DMS53 (cell line): ENCODE results near the gene GULP1.

ENCODE experiments used
- DNase-seq: peaks from one replicate; lab custom pipeline; 2025; lab: John Stamatoyannopoulos, UW

The GULP1 gene

GRCh38 chr2:188367164-188367563, 75.5 kb downstream of the GULP1 start:
- DNase-seq, result peak; percentile 98

GRCh38 chr2:188369365-188369764, 77.7 kb downstream of the GULP1 start:
- DNase-seq, result peak; percentile 80

DNA sequence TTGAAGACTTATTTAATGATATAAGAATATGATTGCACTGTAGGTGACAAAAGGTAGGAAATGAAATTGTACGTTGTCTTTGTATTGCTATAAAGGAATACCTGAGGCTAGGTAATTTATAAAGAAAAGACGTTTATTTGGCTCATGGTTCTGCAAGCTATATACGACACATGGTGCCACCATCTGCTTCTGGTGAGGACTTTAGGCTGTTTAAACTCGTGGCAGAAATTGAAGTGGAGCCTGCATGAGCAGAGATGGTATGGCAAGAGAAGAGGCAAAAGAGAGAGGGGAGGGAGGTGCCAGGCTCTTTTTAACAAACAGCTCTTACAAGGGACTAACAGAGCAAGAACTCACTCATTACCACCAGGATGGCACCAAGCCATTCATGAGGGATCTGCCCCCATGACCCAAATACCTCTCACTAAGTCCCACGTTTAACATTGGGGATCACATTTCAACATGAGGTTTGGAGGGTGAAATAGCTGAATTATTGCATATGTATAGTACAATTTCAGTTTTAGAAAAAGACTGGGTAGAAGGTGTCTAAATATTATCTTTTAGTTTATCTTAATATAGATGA, 86.8 kb downstream of the GULP1 start:
- peak; percentile 10 for DNase-seq

- no peak for DNase-seq
Observed at GRCh38 chr2:188379748-188380147, 88.1 kb downstream of the GULP1 start.

DNA sequence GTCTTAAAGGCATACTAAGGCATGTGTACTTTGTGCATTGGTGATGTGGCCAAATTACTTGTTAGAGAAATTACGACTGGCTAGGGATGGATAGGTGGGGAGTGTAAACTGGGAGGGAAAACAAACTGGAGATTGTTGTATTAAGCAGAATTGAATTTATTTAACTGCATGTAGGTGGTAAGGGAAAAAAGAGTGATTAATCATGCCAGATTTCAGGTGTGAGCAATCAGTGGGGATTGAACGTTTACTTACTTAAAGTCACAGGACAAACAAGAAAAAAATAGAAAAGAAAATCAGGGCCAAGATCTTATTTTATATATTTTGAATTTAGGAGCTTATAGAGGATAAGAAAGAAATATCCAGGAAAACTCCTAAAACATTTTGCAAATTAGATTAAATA, 88.6 kb downstream of the GULP1 start:
- peak; percentile 17 for DNase-seq

- peak; percentile 79 for DNase-seq
Observed at GRCh38 chr2:188381614-188382013, 89.9 kb downstream of the GULP1 start.

DNA sequence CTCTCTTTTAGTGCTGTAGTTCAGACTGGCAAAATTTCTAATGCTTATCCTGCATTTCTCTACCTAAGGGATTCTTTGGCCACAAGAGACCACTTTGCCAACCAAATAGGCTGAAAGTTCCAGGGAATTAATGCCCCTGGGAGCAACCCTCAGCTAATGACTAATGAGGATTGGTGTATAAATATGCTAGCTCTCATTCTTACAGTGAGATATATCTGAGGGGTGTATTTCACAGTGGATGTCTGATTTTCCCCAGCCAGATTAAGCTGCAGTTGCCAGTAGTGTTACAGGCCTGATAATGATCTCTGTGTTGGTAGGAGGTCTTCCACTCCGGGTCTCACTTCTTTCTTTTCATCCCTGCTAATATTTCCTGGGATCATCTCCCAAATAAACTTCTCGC, 90.4 kb downstream of the GULP1 start:
- DNase-seq, result no peak

DNA sequence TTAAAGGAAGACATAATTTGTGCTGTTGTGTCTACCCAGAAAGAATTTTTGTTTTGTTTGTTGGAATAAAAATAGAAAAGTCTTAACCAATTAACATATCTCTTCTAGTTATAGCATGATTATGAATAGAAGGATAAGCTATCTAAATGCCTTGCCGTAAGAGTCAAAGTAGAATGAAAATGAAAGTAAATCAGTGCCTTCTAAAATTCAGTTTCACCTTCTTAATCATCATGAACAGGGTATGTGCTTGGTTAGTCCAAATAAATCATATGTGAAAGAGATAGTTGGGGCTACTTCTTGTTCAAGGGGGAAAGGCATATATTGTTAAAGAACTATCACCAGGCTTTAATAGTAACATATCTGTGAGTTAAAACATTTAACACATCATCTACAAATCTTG, 91.5 kb downstream of the GULP1 start:
- no peak for DNase-seq

DNA sequence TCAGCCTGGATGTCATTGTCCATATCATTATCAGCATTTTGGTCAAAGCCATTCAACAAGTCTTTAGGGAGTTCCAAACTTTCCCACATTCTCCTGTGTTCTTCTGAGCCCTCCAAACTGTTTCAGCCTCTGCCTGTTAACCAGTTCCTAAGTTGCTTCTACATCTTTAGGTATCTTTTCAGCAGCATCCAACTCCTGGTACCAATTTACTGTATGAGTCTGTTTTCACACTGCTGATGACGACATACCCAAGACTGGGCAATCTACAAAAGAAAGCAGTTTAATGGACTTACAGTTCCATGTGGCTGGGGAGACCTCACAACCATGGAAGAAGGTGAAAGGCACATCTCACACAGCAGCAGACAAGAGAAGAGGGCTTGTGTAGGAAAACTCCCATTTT, 94.2 kb downstream of the GULP1 start:
- no peak for DNase-seq

GRCh38 chr2:188388831-188389230, 97.2 kb downstream of the GULP1 start:
- DNase-seq, result no peak

- peak; percentile 48 for DNase-seq
Observed at GRCh38 chr2:188391354-188391753, 99.7 kb downstream of the GULP1 start.

DNA sequence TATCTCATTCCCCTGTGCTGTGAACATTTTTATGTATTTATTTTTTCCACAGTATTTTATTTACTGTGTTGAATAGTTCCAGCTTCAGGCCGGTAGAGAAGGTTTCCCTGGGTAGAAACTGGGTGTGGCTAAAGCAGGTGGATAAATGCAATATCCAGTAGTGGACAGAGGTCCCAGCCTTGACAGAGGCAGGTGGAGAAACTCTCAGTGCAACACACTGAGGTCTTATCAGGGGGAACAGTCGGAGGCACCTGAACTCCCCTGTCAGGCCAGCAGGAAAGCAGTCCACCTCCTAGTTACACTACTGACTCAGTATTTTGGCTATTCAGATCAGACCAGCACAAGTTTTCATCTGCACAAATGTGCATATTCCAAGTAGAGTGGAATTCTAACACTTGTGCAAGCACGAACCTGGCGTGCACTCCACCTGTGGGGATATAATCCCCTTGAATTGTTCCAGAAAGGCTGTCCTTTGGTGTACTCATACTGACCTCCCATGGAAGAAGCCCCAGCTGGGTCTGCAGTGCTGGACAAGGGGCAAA, 103.3 kb downstream of the GULP1 start:
- DNase-seq, result no peak

DNA sequence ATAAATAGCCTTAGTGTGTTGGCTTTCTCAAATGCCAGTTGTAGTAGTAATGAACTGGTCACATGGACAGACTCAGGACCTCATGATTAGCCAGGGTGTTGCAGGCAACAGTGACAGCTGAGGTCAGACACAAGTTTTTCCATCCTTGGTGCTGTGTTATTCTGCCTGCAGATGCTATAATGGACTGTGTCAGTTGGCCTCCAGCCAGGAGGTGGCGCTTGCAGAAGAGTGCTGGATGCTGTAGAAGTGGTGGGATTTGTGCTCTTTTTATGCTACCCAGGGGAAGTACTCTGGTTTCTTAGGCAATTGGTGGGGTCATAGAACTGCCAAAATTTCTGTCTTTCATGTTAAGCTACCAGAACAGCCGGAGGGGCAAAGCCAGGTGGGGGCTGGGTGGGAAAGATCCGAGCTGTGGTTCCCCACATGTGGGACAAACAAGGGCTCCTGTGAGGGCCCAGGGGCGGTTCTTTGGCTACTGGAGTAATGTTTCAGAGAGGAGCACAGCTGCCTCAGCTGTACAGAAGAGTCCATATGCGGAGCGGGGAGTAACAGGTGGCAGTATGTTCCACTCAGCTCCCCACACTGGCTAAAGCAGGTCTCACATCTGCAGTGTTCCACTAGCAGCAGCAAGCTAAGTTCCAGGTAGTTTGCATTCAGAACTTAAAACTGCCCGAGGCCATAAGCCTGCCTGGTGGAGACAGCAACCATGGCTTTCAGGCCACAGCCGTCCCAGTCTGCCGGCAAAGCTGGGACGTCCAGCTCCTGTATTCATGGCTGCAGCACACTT, 104.4 kb downstream of the GULP1 start:
- peak; percentile 8 for DNase-seq

- no peak for DNase-seq
Observed at GRCh38 chr2:188399159-188399558, 107.5 kb downstream of the GULP1 start.

DNA sequence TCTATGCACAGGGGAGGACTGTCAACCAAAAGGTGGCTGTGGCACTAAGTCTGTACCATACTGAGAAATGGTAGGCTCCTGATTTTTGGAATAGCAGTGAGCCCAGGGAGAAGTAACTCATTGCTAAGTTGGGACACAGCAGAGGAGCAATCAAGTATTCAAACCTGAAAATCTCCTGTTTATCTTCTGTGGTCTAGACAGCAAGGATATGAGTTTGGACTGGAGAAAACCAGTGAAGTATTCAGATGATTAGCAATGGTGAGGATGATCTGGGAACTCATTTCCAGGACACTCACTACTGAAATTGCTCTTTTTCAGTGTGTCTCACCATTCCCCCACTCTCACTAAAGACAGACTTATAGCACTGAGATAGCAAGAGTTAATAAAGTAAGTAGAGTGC, 112.0 kb downstream of the GULP1 start:
- no peak for DNase-seq

DNA sequence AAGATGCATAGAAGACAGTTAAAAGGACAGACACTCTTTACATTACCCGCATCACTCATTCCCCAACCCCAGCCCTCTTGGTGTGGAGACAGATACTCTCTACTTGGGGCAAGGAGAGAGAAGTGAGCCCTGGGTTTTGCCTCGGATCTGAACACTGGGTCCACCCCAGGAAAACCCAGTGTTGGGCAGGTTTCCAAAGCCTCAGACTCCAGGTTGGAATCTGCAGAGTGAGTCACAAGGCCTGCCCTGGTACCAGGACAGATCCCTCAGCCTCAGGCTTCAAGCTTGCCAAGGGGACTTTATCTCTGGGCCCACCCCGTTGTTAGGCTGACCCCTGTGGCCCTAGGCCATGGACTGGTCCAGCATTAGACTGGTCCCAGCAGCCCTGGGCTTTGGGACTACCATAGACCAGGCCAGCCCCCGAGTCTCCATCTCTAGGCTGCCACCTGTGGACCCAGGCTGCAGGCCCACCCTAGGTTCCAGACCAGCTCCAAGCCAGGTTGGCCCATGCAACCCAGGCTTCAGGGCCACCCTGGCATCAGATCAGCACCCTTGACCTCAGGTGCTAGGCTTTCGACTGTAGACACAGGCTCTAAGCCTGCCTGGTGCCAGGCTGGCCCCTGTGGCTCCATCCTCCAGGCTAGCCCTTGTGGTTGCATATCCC, 112.8 kb downstream of the GULP1 start:
- DNase-seq, result no peak

DNA sequence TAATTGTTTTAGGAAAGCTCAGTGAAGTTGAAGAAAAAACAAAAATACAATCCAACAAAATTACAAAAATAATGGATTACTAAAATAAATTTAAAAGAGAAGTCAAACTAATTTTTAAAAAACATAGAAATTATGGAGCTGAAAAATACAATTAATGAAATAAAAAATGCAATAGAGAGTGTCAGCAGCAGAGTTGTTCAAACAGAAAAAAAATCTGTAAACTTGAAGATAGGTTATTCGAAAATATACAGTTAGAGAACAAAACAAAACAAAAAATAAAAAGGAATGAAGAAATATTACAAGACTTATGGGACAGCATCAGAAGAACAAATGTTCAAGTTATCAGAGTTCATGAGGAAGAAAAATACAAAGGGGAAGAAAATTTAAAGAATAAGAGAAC, 114.7 kb downstream of the GULP1 start:
- DNase-seq, result no peak

GRCh38 chr2:188410504-188411235, 119.0 kb downstream of the GULP1 start:
- no peak for DNase-seq

GRCh38 chr2:188412190-188412589, 120.5 kb downstream of the GULP1 start:
- no peak for DNase-seq

- no peak for DNase-seq
Observed at GRCh38 chr2:188414411-188414810, 122.7 kb downstream of the GULP1 start.

GRCh38 chr2:188414869-188415753, 123.4 kb downstream of the GULP1 start:
- DNase-seq, result no peak
